SH-SY5Y (cell line): ENCODE measurements around the gene TBC1D22A.

Experiments
- GATA2 ChIP-seq: IDR thresholded peaks from 2 replicates; pipeline ENCODE4 v1.6.1; 2011; ENCODE audit warnings: mild to moderate bottlenecking, low read depth, low read length
- GATA3 ChIP-seq: IDR thresholded peaks from 2 replicates; pipeline ENCODE4 v1.6.1; 2011; ENCODE audit warnings: low read depth, mild to moderate bottlenecking, low read length, moderate library complexity

DNA sequence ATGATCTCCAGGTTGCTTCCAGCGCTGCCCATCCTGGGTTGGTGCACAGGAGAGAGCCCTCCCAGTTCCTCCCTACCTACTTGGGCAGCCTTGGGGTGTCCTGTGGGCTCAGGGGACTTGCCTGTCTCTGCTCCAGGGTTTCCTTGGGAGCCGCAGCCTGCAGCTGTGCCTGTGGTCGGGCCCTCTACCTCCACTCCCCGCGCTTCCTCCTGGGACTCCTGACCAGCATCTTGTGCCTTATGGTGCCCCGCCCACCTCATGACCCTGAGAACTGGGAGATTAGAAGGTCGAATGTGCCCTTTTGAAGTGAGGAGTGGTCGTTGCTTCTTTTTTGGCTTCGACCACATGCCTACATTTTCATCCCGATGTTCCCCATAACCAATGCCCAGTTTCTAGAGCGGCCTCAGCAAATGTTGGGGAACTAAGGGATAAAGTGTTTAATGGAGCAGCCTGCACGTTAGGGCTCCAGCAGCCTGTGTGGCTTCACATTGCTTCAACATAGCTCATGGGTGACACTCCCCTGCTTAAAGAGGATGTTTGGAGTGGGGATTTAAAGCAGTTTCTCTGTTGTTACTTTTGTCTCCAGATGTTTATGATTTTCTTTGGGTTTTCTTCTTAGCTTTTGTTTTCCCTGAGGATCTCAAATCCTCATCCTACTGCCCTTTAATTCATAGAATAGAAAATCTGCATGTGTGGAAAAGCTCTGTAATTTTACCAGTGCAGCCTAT lies 248.8 kb downstream of the TBC1D22A start:
- TF ChIP-seq GATA2 (no peak), GATA3 (no peak)
